Common myeloid progenitor, CD34-positive (primary cell): Measurements from ENCODE around the gene STX16.
A peak's percentile ranks its signal among the peaks of the same experiment; 100 is the strongest.

ENCODE experiments used
- CTCF ChIA-PET: fragments of 350-600 bp; sonication (Branson Sonifier 250); formaldehyde crosslinking; loops from one replicate; lab custom pipeline; 2021; ENCODE audit warnings: antibody characterized with exemption; lab: Charles Lee
- POLR2A ChIA-PET: fragments of 350-600 bp; sonication (Branson Sonifier 250); formaldehyde crosslinking; loops from one replicate; lab custom pipeline; 2021; ENCODE audit warnings: antibody characterized with exemption; lab: Charles Lee
- DNase-seq, 3 donors: peaks; one replicate each; pipeline versions ENCODE4 v3.0.0 to v3.0.0-alpha.2; 2013
- H3K27ac ChIP-seq, 2 experiments: 1 replicate in 1 of 2; 2 replicates in 1 of 2; pipeline ENCODE4 v1.7.0; 2013; ENCODE audit warnings: inconsistent platforms in 2 of 2, low read length in 2 of 2, mild to moderate bottlenecking in 2 of 2, low read depth in 1 of 2, moderate library complexity in 1 of 2; ENCODE audit not compliant: severe bottlenecking in 2 of 2, insufficient read depth in 1 of 2, poor library complexity in 1 of 2
- H3K27me3 ChIP-seq, 5 experiments: replicated peaks in 2 of 5; 1 replicate in 3 of 5; 2 replicates in 2 of 5; pipeline versions ENCODE4 v1.6.1 to v1.7.0; 2013; ENCODE audit warnings: low read length in 4 of 5, mild to moderate bottlenecking in 2 of 5, moderate library complexity in 2 of 5, inconsistent platforms in 1 of 5; ENCODE audit not compliant: insufficient read depth in 5 of 5, control insufficient read depth in 4 of 5
- H3K36me3 ChIP-seq, 4 experiments: 1 replicate in 2 of 4; 2 replicates in 2 of 4; pipeline versions ENCODE4 v1.6.1 to v1.7.0; 2013; ENCODE audit warnings: low read length in 3 of 4, control low read depth in 1 of 4, mild to moderate bottlenecking in 1 of 4; ENCODE audit not compliant: control insufficient read depth in 4 of 4, insufficient read depth in 4 of 4
- H3K4me1 ChIP-seq, 4 experiments: 1 replicate in 3 of 4; 2 replicates in 1 of 4; pipeline versions ENCODE4 v1.6.1 to v1.7.1; 2013; ENCODE audit warnings: low read length in 3 of 4, mild to moderate bottlenecking in 3 of 4, control low read depth in 1 of 4, inconsistent platforms in 1 of 4, moderate library complexity in 1 of 4; ENCODE audit not compliant: control insufficient read depth in 4 of 4, insufficient read depth in 4 of 4; ENCODE audit errors: control extremely low read depth in 1 of 4
- H3K4me3 ChIP-seq, 7 experiments: 1 replicate in 4 of 7; 2 replicates in 3 of 7; pipeline versions ENCODE4 v1.5.1 to v1.7.0; 2013; ENCODE audit warnings: mild to moderate bottlenecking in 7 of 7, low read length in 6 of 7, moderate library complexity in 6 of 7, inconsistent platforms in 2 of 7, low read depth in 2 of 7, control low read depth in 1 of 7; ENCODE audit not compliant: insufficient read depth in 4 of 7, control insufficient read depth in 1 of 7; ENCODE audit errors: extremely low read depth in 1 of 7
- H3K9me3 ChIP-seq, 5 experiments: 1 replicate in 4 of 5; 2 replicates in 1 of 5; pipeline versions ENCODE4 v1.6.1 to v1.7.1; 2013; ENCODE audit warnings: low read length in 4 of 5, mild to moderate bottlenecking in 2 of 5, inconsistent platforms in 1 of 5, low read depth in 1 of 5, moderate library complexity in 1 of 5; ENCODE audit not compliant: control insufficient read depth in 4 of 5, insufficient read depth in 2 of 5; ENCODE audit errors: control extremely low read depth in 1 of 5
- WGBS: methylation state at CpG from one replicate; pipeline ENCODE4 v1.1.5; 2013; ENCODE audit not compliant: insufficient coverage; 5-methylcytosine and 5-hydroxymethylcytosine counted together

The STX16 gene

DNA sequence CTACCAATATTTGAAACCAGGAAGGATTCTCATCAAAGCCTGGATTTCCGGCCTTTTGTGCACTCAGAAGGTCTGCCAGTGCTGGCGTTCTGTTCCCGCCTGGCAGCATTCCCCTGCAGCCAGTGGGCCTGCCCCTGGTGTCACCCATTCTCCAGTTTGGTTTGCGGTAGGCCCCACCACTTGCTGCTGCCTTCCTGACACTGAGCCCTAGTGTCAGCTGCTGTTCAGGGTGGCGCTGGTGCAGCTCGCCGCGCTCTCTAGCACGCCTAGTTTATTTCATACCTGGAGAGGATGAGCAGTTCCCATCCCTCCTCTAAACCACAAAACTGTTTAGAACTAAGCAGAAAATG, 51.1 kb downstream of the STX16 start:
- Histone ChIP-seq H3K4me3 (no peak overlapping the region), H3K27me3 (no peaks in the 10 kb centered on the region), H3K4me1 (no peaks in the 10 kb centered on the region), H3K27ac (no peak overlapping the region), H3K9me3 (peaks cover 0 to 4% (median 0%) of the 10 kb centered on the region in 5 experiments), H3K36me3 (peaks cover 15 to 67% (median 32%) of the 10 kb centered on the region in 4 experiments)
- ChIA-PET POLR2A (no interaction called here), CTCF (no interaction called here)
- DNase-seq = no peak
- WGBS = 86% methylated on average over 5 of the region's 9 CpGs

DNA sequence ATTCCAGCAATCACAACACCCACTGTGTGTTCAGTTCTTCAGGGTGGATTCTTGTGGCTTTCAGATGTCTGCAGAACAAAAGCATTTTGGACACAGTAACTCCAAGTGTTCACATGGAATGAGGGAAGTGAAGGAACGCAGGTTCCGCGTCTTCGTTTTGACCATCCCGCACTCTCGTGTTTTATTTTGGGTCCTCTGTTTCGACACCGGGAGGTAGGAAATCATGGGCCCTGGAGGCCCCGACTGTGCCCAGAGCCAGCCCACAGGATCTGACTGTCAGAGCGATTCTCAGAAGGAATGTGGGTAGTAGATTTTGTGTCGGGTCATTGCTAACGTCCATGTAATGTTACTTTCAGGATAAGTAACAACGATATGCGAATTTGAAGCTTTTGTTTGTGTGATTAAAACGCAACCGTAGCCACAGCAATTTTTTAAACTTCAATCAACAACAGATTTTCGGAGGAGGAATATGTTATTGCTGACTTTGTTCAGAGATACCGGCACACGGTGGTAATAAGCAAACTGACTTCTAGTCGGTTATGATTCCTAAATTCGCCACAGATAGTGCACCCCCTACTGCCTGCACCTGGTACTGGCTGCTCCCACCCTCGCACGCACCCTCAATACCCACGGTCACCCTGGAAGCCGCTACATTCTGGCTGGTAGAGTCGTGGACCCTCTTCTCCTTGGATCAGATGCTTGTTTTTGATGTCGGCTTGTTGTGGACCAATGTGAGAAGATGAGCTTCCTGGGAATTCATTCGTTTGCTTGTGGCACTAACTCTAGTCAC, 52.0 kb downstream of the STX16 start:
- no peaks in the 10 kb centered on the region for H3K4me1 ChIP-seq
- 93% methylated on average over 25 of the region's 28 CpGs for WGBS
- H3K27ac ChIP-seq = no peak overlapping the region
- H3K9me3 ChIP-seq = peaks cover 0 to 4% (median 0%) of the 10 kb centered on the region in 5 experiments
- H3K27me3 ChIP-seq = no peaks in the 10 kb centered on the region
- peak in 1 of 3 donors; percentile 3 for DNase-seq
- CTCF ChIA-PET = interaction anchor here (1.0 kb wide), 1 partner anchor 222 kb away, joined by 3 read pairs; no protein-coding TSS in a partner anchor
- POLR2A ChIA-PET = no interaction called here
- H3K36me3 ChIP-seq = peaks cover 13 to 61% (median 31%) of the 10 kb centered on the region in 4 experiments
- no peak overlapping the region for H3K4me3 ChIP-seq

DNA sequence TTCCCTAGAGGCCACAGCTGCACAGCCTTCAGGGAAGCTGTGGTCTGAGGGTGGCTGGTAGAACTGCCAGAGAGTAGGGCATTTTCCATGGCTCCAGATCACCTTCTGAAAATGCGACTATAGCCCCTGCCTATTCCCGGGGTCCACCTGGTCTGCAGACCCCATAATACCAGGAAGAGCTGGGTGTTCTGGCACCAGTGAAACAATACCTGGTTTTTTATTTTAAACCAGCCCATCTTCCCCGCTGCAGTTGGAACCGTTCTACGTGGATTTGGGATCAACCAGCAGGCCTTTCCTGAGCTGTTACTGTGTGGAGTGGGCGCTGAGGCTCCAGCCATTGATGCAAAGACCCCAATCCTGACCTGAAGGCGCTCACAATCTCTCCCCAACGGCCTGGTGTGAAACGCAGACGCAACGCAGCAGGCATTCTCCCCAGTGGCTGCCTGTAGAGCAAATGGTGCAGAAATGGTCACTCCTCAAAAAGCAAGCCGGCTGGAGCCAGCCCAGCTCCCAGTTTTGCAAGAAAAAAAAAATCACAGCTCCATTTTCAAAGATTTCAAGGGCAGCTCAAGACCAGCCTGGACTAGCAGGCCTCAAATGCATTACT, 52.8 kb downstream of the STX16 start:
- Histone ChIP-seq H3K4me1 (no peaks in the 10 kb centered on the region), H3K9me3 (peaks cover 0 to 4% (median 0%) of the 10 kb centered on the region in 5 experiments), H3K27me3 (no peaks in the 10 kb centered on the region), H3K36me3 (peaks cover 13 to 60% (median 29%) of the 10 kb centered on the region in 4 experiments), H3K27ac (no peak overlapping the region), H3K4me3 (no peak overlapping the region)
- POLR2A ChIA-PET = no interaction called here
- CTCF ChIA-PET = interaction anchor here (1.0 kb wide), 1 partner anchor 222 kb away, joined by 3 read pairs; no protein-coding TSS in a partner anchor
- DNase-seq = no peak
- over 99% methylated on average over 10 of the region's 12 CpGs for WGBS

DNA sequence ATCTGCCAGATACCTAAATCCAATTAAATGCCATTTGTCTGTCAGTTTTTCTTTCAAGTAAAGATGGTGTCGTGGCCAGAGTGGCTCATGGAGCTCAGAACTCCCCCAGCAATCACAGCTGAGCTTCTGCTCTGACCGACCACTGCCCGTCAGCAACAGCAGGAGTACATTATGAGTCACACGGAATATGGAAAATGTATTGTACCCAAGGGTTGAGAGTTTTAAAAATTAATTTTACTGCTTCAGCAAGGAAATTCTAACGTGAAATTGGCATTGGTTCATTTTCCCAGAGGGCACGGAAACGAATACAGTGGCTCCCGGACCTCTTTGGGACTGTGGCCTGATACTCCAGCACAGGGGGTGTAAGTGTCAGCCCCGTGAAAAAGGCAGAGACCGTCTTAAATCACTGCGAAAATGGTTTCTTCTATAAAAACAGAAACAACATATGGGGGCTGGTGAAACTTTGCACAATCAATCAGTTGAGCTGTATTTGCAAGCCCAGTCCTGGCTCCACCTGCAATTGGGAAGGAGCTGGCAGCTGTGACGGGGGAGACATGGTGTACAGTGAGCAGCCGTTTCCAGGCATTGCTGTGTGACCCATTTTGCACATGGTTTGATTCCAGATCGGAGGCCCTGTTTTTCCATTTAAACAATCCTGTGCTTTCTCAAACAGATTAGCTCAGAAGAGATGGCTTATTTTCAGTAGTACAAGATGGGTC, 54.3 kb downstream of the STX16 start:
- no peak for DNase-seq
- H3K4me1 ChIP-seq = no peaks in the 10 kb centered on the region
- H3K4me3 ChIP-seq = no peak overlapping the region
- POLR2A ChIA-PET = no interaction called here
- no peaks in the 10 kb centered on the region for H3K27me3 ChIP-seq
- peaks cover 0 to 4% (median 0%) of the 10 kb centered on the region in 5 experiments for H3K9me3 ChIP-seq
- 98% methylated on average over 10 of the region's 14 CpGs for WGBS
- CTCF ChIA-PET = interaction anchor here (1.5 to 1.7 kb wide), 2 partner anchors 12 to 54 kb away, joined by 4 to 5 read pairs; partner anchors contain the start of genes NPEPL1 and STX16
- peaks cover 10 to 45% (median 23%) of the 10 kb centered on the region in 4 experiments for H3K36me3 ChIP-seq
- H3K27ac ChIP-seq = no peak overlapping the region

DNA sequence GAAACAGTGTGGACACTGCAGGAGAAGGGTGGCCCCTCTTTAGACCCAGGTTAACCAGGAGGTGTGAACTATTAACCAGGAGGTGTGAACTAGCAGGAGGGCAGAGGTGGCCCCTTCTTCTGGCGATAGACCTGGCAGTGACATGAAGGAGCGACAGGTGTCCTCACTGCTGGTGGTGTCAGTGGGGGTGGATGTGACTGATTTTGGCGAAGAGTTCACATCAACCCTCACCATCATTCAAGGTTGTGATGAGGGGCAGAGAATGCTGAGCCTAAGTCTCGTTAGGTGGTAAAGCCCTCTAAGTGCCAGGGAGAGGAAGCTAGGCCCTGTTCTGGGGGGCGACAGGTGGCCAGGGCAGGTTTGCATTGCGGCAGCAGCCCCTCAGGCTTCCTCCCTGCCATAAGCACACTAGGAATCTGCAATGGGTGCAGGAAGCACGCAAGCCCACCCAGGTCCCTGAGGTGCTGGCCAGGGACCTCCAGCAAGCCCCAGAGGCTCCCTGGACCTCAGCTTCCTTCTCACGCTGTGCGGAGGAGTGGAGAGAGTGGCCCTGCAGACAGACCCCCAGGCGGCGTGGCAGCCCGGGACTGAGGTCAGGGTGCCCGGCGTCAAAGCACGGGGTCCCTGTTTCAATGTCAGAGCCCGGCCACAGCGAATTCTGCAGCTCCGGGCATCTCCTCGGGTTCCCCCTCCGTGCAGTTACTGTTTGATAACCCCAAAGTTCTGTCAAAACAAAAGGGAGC, 55.2 kb downstream of the STX16 start:
- no peak overlapping the region for H3K27ac ChIP-seq
- no peaks in the 10 kb centered on the region for H3K27me3 ChIP-seq
- H3K36me3 ChIP-seq = peaks cover 10 to 42% (median 22%) of the 10 kb centered on the region in 4 experiments
- H3K9me3 ChIP-seq = peaks cover 0 to 4% (median 0%) of the 10 kb centered on the region in 5 experiments
- H3K4me3 ChIP-seq = no peak overlapping the region
- WGBS = 88% methylated on average over 16 of the region's 20 CpGs
- DNase-seq = no peak
- H3K4me1 ChIP-seq = no peaks in the 10 kb centered on the region
- ChIA-PET POLR2A (interaction anchor here (0.6 kb wide), 1 partner anchor 427 kb away, joined by 5 read pairs; no protein-coding TSS in a partner anchor), CTCF (interaction anchor here (1.5 to 1.7 kb wide), 2 partner anchors 13 to 55 kb away, joined by 4 to 5 read pairs; partner anchors contain the start of genes NPEPL1 and STX16)

DNA sequence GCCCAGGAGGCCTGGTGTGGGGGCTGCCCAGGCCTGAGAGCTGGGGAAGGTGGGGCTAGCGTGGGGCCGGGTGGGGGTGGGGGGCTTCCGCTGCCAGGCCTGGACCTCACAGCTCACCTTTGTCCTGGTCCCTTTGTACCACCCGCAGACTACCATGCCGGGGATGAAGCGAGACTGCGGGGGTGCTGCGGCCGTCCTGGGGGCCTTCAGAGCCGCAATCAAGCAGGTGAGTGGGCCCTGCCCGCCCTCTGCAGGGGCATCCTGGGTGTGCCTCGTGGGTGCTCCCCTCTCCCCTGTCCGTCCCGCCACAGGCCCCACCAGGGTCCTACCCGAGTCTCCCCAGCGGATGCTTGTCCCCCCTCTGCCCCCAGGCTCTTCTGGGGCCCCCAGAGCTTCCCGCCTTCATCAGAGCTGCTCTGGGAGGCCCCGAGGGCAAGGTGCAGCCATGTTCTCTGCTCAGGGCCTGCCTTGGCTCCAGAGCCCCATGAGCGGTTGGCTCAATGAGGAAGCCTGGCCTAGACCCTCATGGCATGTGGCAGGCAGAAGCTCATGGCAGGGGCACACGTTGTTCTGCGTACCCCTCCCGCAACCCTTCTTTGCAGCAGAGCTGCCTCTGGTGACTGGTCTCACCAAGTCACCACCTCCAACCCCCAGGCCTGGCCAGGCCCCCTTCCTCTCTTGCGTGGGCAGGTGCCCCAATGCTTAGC, 56.0 kb downstream of the STX16 start:
- 97% methylated on average over 19 of the region's 23 CpGs for WGBS
- Histone ChIP-seq H3K27me3 (no peaks in the 10 kb centered on the region), H3K27ac (no peak overlapping the region), H3K9me3 (peaks cover 0 to 4% (median 0%) of the 10 kb centered on the region in 5 experiments), H3K4me3 (no peak overlapping the region), H3K4me1 (no peaks in the 10 kb centered on the region), H3K36me3 (peaks cover 10 to 34% (median 19%) of the 10 kb centered on the region in 4 experiments)
- ChIA-PET CTCF (interaction anchor here (1.7 kb wide), 1 partner anchor 56 kb away, joined by 4 read pairs; the partner anchor contains the start of gene STX16), POLR2A (interaction anchor here (0.6 kb wide), 1 partner anchor 428 kb away, joined by 5 read pairs; no protein-coding TSS in a partner anchor)
- no peak for DNase-seq
